IgD-negative memory B cell (primary cell): ENCODE measurements around the gene ADAMTSL3. TPM values are rescaled to one million over a fixed set of nuclear protein-coding genes. Genes with fewer than 3 reads are reported as not detected.
A peak's percentile ranks its signal among the peaks of the same experiment; 100 is the strongest.
"Not testable (repeated sequence)": the region's sequence is repeated elsewhere in the genome, so short reads cannot be mapped to it uniquely, and the experiment has no call there.

Source experiments
- H3K27ac Mint-ChIP-seq, 3 donors: one replicate each; pipeline ENCODE4 v1.8.0; 2020 to 2022; ENCODE audit warnings: mild to moderate bottlenecking in 3 of 3, mixed read lengths in 3 of 3, moderate library complexity in 1 of 3
- H3K27me3 Mint-ChIP-seq: one replicate; pipeline ENCODE4 v1.8.0; 2021; ENCODE audit warnings: mixed read lengths
- H3K36me3 Mint-ChIP-seq: one replicate; pipeline ENCODE4 v1.8.0; 2020; ENCODE audit warnings: mild to moderate bottlenecking, mixed read lengths
- H3K4me1 Mint-ChIP-seq, 3 donors: one replicate each; pipeline ENCODE4 v1.8.0; 2020 to 2022; ENCODE audit warnings: mixed read lengths in 3 of 3, mild to moderate bottlenecking in 1 of 3
- H3K4me3 Mint-ChIP-seq, 4 donors: one replicate each; pipeline ENCODE4 v1.8.0; 2020 to 2022; ENCODE audit warnings: mild to moderate bottlenecking in 4 of 4, mixed read lengths in 4 of 4, moderate library complexity in 3 of 4
- H3K9me3 Mint-ChIP-seq, 3 donors: one replicate each; pipeline ENCODE4 v1.8.0; 2020 to 2021; ENCODE audit warnings: mixed read lengths in 3 of 3, mild to moderate bottlenecking in 1 of 3
- polyA plus RNA-seq: library from polyadenylated mRNA; unstranded; fragments of 300-500 nt; fragmentation: Illumina TruSeq; gene quantifications from one replicate; pipeline ENCODE4 v1.2.3, GENCODE V29; 2021

The ADAMTSL3 gene
- polyA plus RNA-seq, 1 donor from 2014 or later: not detected

DNA sequence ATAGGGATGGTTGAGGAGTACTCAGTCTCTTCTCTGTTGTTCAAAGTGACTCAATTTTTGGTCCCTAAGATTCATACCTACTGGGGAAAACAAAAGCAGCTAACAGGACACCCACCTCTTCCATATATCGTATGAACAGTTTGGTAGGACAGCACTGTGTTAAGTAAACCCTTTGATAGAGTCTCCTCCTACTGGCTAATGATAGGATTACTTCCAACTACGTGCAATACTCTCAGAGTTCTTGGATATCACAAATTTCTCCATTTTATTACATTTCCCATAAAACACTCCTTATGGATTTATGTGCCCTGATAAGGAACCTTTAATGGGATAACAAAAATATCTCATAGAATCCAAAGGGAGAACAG, 381.5 kb downstream of the ADAMTSL3 start:
- H3K9me3 Mint-ChIP-seq: peaks cover 0 to 3% (median 3%) of the 10 kb centered on the region in 3 donors
- peaks cover 4% of the 10 kb centered on the region for H3K27me3 Mint-ChIP-seq
- no peak overlapping the region for H3K27ac Mint-ChIP-seq
- no peaks in the 10 kb centered on the region for H3K36me3 Mint-ChIP-seq
- no peaks in the 10 kb centered on the region for H3K4me1 Mint-ChIP-seq
- no peak overlapping the region for H3K4me3 Mint-ChIP-seq

DNA sequence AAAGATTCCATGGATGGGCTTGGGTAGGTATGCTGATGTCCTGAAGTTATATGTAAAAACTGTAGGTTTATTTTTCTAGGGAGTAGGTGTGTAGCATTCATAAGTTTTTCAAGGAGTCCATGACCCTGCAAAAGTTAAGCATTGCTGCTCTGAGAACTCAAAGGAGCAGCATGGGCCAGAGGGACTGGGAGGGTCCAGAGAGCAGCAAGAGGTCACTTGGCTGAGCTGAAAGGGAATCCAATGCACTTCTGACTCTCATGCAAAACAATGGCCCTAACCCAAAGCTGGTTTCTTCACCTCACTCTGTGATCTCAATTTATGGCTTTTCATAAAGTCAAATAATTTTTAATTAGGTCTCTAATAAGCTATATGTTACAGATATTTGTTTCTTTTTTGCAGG, 383.4 kb downstream of the ADAMTSL3 start:
- peaks cover 7% of the 10 kb centered on the region for H3K27me3 Mint-ChIP-seq
- H3K27ac Mint-ChIP-seq: no peak overlapping the region
- H3K9me3 Mint-ChIP-seq: peaks cover 0 to 3% (median 3%) of the 10 kb centered on the region in 3 donors
- H3K4me1 Mint-ChIP-seq: no peaks in the 10 kb centered on the region
- H3K4me3 Mint-ChIP-seq: no peak overlapping the region
- H3K36me3 Mint-ChIP-seq: no peaks in the 10 kb centered on the region

GRCh38 chr15:84042434-84043056, 388.6 kb downstream of the ADAMTSL3 start:
- H3K27me3 Mint-ChIP-seq: not testable (repeated sequence)

DNA sequence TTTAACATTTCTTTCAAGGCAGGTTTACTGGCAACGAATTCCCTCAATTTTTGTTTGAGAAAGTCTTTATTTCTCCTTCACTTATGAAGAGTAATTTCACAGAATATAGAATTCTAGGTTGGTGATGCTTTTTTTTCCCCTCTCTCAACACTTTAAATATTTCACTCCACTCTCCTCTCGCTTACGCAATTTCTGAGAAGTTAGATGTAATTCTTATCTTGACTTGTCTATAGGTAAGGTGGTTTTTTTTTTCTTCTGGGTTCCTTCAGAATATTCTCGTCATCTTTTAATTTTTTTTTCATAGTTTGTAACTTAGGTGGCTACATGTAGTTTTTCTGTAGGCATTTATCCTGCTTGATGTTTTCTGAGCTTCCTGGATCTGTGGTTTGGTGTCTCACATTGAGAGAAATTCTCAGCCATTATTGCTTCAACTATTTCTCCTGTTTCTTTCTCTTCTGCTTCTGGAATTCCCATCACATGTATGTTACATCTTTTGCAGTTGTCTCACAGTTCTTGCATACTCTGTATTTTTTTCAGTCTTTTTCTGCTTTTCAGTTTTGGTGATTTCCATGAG, 392.2 kb downstream of the ADAMTSL3 start:
- Mint-ChIP-seq H3K4me1 (no peaks in the 10 kb centered on the region), H3K27ac (no peak overlapping the region), H3K4me3 (peak overlapping the region in 1 of 4 donors; percentile 68), H3K27me3 (peaks cover 5% of the 10 kb centered on the region), H3K9me3 (peaks cover 0 to 25% (median 7%) of the 10 kb centered on the region in 3 donors), H3K36me3 (no peaks in the 10 kb centered on the region)

More at GRCh38 chr15:84042434-84043056, 388.6 kb downstream of the ADAMTSL3 start:
- peaks cover 2 to 18% (median 7%) of the 10 kb centered on the region in 3 donors for H3K9me3 Mint-ChIP-seq
- not testable (repeated sequence) for H3K4me1 Mint-ChIP-seq, H3K4me3 Mint-ChIP-seq, H3K27ac Mint-ChIP-seq, H3K36me3 Mint-ChIP-seq

DNA sequence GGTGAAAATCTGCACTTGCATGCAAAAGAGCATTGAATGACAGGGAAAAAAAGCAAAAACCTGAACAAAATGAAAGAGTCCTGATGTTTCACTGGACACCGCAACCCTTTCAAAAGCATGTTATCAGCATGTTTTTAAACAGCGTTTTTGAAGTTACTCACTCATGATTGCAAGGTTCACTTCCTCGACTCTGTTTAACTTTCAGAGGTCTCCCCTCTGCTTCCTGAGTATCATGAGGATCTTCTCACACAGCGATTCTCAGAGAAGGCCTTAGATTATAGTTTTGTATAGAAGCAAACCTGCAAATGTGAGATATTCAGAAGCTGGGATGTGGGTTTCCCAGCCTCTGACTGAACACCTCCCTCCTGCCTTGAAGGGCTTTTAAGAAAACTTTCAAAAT, 395.6 kb downstream of the ADAMTSL3 start:
- not testable (repeated sequence) for H3K27me3 Mint-ChIP-seq, H3K4me1 Mint-ChIP-seq, H3K4me3 Mint-ChIP-seq, H3K36me3 Mint-ChIP-seq
- Mint-ChIP-seq H3K27ac (peak overlapping the region in 1 of 3 donors; percentile 23), H3K9me3 (peaks cover 0 to 25% (median 5%) of the 10 kb centered on the region in 3 donors)

GRCh38 chr15:84050076-84050475, 396.2 kb downstream of the ADAMTSL3 start:
- Mint-ChIP-seq H3K9me3 (peaks cover under 1 to 25% (median 5%) of the 10 kb centered on the region in 3 donors), H3K4me3 (no peak overlapping the region), H3K4me1 (no peaks in the 10 kb centered on the region), H3K36me3 (no peaks in the 10 kb centered on the region), H3K27ac (no peak overlapping the region), H3K27me3 (peaks cover 2% of the 10 kb centered on the region)

DNA sequence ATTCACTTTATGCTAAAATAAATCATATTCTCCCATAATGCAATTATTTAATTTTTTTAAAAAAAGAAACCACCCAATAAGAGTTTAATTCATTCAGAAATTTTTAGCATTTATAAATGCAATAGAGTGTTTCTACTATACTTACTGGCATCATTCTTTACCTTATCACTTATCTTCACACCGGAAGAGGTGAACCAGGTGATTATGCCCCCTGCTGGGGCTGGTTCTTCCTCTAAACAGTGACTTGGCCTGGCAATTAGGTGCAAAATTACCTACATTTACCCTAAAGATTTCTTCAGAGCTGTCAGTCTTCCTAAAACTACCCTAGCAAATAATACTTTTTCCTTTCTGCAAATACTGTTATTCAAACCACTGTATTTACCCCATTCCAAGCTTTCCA, 397.2 kb downstream of the ADAMTSL3 start:
- not testable (repeated sequence) for H3K27ac Mint-ChIP-seq, H3K27me3 Mint-ChIP-seq

GRCh38 chr15:84054544-84054943, 400.6 kb downstream of the ADAMTSL3 start:
- H3K27ac Mint-ChIP-seq, H3K4me3 Mint-ChIP-seq, H3K36me3 Mint-ChIP-seq, H3K4me1 Mint-ChIP-seq, H3K27me3 Mint-ChIP-seq: not testable (repeated sequence)
- H3K9me3 Mint-ChIP-seq: peaks cover 6 to 19% (median 11%) of the 10 kb centered on the region in 3 donors

More for the DNA sequence above, 397.2 kb downstream of the ADAMTSL3 start:
- H3K9me3 Mint-ChIP-seq: peaks cover 3 to 20% (median 4%) of the 10 kb centered on the region in 3 donors
- H3K36me3 Mint-ChIP-seq, H3K4me1 Mint-ChIP-seq, H3K4me3 Mint-ChIP-seq: not testable (repeated sequence)

GRCh38 chr15:84057714-84058331, 403.9 kb downstream of the ADAMTSL3 start:
- Mint-ChIP-seq H3K36me3 (no peaks in the 10 kb centered on the region), H3K27ac (no peak overlapping the region), H3K9me3 (peaks cover 6 to 19% (median 11%) of the 10 kb centered on the region in 3 donors), H3K4me3 (no peak overlapping the region), H3K27me3 (peaks cover 5% of the 10 kb centered on the region), H3K4me1 (no peaks in the 10 kb centered on the region)

DNA sequence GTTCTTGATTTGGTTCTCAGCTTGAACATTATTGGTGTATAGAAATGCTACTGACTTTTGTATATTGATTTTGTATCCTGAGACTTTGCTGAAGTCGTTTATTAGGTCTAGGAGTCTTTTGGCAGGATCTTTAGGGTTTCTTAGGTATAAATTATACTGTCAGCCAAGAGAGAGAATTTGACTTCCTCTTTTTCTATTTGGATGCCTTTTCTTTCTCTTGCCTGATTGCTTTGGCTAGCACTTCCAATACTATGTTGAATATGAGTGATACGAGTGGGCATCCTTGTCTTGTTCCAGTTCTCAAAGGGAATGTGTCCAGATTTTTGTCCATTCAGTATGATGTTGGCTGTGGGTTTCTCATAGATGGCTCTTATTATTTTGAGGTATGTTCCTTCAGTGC, 409.8 kb downstream of the ADAMTSL3 start:
- not testable (repeated sequence) for H3K36me3 Mint-ChIP-seq, H3K27ac Mint-ChIP-seq, H3K27me3 Mint-ChIP-seq, H3K4me1 Mint-ChIP-seq, H3K4me3 Mint-ChIP-seq
- H3K9me3 Mint-ChIP-seq: peaks cover 4 to 23% (median 17%) of the 10 kb centered on the region in 3 donors

DNA sequence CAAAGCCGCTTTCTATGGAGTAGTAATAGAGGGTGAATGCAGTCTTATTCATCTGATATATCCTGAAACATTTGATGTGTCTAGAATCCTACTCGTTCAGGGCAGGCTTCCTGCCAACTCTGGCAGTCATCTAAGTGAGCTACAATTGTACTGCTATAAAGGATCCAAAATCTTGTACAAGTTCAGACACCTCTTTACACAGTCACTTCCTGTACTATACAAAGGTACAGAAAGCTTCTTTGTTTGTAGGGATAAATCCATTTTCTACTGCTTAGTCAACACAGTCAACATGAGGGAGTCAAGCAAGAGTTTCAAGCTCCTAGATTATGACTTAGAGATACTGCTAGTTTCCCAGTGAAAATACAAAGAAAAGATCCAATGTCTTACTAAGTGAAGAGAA, 414.8 kb downstream of the ADAMTSL3 start:
- Mint-ChIP-seq H3K27me3 (peaks cover 21% of the 10 kb centered on the region), H3K9me3 (peaks cover 2 to 16% (median 14%) of the 10 kb centered on the region in 3 donors)
- not testable (repeated sequence) for H3K4me3 Mint-ChIP-seq, H3K27ac Mint-ChIP-seq, H3K4me1 Mint-ChIP-seq, H3K36me3 Mint-ChIP-seq

GRCh38 chr15:84078038-84078437, 424.1 kb downstream of the ADAMTSL3 start:
- not testable (repeated sequence) for H3K36me3 Mint-ChIP-seq, H3K4me1 Mint-ChIP-seq, H3K27ac Mint-ChIP-seq, H3K9me3 Mint-ChIP-seq
- H3K4me3 Mint-ChIP-seq: peak overlapping the region in 1 of 4 donors; percentile 42
- peaks cover 47% of the 10 kb centered on the region for H3K27me3 Mint-ChIP-seq

DNA sequence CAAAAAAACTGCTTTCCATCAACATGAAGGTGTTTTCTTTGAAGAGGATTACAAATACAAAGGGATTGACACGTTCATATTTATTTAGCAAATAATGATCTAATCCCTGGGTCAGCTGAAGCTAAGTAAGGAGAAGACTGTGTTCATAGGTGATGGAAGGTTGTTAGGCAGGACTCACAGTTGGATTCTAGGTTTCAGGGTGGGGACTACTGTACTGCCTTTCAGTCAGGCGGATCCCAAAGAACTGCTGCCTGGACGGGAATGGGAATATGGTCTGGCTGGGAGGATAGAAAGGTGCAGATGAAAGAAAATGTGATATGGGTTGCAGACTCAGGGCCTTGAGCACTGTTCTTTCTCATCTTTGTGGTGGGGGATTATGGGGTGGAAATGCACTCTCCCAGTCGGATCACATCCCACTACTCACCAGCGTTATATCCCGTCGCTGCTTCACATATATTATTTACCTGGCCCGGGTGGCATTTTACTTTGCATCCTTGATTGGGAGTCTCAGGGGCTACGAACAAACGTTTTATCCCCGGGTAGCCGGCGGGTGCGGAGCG, 425.5 kb downstream of the ADAMTSL3 start:
- not testable (repeated sequence) for H3K4me1 Mint-ChIP-seq, H3K36me3 Mint-ChIP-seq, H3K27ac Mint-ChIP-seq, H3K9me3 Mint-ChIP-seq
- Mint-ChIP-seq H3K4me3 (peak overlapping the region; percentile 36 to 90 (median 81)), H3K27me3 (peaks cover 37% of the 10 kb centered on the region)

DNA sequence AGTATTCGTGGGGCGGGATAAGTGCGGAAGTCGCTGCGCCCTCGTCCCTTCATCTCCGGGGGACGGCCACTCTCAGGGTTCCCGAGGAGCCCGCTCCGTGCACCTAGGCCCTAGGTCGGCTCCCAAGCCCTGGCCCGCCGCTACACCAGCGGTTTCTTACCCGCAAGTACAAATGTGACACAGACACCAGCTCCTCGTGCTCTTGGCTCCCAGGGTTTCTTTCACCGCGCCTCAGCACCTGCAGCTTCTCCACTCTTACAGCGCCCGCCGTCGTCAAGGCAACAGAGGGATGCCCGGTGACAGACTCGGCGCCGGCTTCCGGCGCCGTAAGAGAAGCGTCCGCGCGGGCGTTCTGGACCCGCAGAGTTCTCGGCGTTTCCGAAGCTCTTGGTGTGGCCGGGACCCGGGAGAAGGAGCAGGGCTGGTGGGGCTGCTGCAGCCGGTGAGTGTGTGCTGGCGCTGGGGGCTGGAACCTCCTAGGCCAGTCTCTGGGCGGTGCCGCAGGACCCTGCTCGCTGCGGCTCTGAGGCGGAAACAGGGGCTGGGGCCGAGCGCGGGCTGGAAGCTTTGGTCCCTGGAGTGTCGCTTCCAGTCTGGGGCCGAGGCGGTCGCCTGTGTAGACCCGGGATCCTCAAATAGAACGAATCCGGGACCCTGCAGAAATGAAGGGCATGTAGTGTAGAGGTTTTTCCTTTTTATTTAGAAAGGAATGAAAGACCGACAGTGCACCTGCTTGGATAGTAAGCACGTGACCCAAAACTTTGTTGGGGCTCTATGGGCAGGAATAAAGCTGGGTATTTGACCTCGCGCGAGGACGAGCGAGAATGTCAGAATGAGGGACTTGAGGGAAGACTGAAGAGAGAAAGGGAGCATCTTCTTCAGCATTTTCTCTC, 426.2 kb downstream of the ADAMTSL3 start:
- Mint-ChIP-seq H3K27ac (no peak overlapping the region), H3K9me3 (peaks cover 0 to 4% (median 3%) of the 10 kb centered on the region in 3 donors), H3K4me3 (peak overlapping the region; percentile 36 to 90 (median 81)), H3K4me1 (peaks cover 0 to 10% (median 8%) of the 10 kb centered on the region in 3 donors), H3K36me3 (peaks cover 1% of the 10 kb centered on the region), H3K27me3 (peaks cover 33% of the 10 kb centered on the region)

DNA sequence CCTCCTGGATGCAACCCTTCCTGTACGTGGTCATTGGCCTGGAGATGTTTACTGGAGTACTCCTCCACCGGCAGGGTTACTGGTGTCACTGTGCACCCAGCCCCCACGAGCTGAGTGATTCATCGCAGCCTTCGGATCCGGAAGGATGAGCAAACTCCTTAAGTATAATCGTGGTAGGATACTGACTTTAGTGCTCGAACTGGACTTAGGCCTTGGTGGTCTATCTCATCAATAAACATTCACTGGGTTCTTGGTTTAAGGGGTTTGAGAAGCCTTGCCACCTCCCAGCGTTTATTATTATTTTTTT, 426.8 kb downstream of the ADAMTSL3 start:
- Mint-ChIP-seq H3K4me3 (peak overlapping the region in 3 of 4 donors; percentile 36 to 87 (median 75)), H3K27me3 (peaks cover 33% of the 10 kb centered on the region)
- not testable (repeated sequence) for H3K36me3 Mint-ChIP-seq, H3K4me1 Mint-ChIP-seq, H3K27ac Mint-ChIP-seq, H3K9me3 Mint-ChIP-seq
